HG02852 (cell line): ENCODE results near the gene MSH3.
"Not testable (repeated sequence)": the region's sequence is repeated elsewhere in the genome, so short reads cannot be mapped to it uniquely, and the experiment has no call there.

Experiments used
- ATAC-seq: cut with Tn5 transposase; IDR thresholded peaks from one replicate; pipeline ENCODE4 v1.9.1; 2021; ENCODE audit warnings: mild to moderate bottlenecking, moderate library complexity; ENCODE audit not compliant: unreplicated experiment

MSH3 gene

GRCh38 chr5:80841026-80841797 lies 186.8 kb downstream of the MSH3 start:
- not testable (repeated sequence) for ATAC-seq

GRCh38 chr5:80846422-80846821 lies 192.0 kb downstream of the MSH3 start:
- ATAC-seq, result not testable (repeated sequence)

- not testable (repeated sequence) for ATAC-seq
Measured at GRCh38 chr5:80850168-80850567, 195.7 kb downstream of the MSH3 start.

- no peak for ATAC-seq
Measured at GRCh38 chr5:80852331-80853245, 198.1 kb downstream of the MSH3 start.

GRCh38 chr5:80853413-80853812 lies 199.0 kb downstream of the MSH3 start:
- ATAC-seq, result no peak

GRCh38 chr5:80854583-80854982 lies 200.1 kb downstream of the MSH3 start:
- no peak for ATAC-seq

GRCh38 chr5:80860924-80861613 lies 206.6 kb downstream of the MSH3 start:
- ATAC-seq, result no peak

GRCh38 chr5:80863708-80864107 lies 209.3 kb downstream of the MSH3 start:
- ATAC-seq, result no peak

- ATAC-seq, result no peak
Measured at GRCh38 chr5:80864109-80864508, 209.7 kb downstream of the MSH3 start.

GRCh38 chr5:80864706-80865435 lies 210.4 kb downstream of the MSH3 start:
- peak; percentile 80 for ATAC-seq

- no peak for ATAC-seq
Measured at GRCh38 chr5:80865551-80865950, 211.1 kb downstream of the MSH3 start.

- no peak for ATAC-seq
Measured at GRCh38 chr5:80866371-80866770, 211.9 kb downstream of the MSH3 start.

GRCh38 chr5:80867233-80867632 lies 212.8 kb downstream of the MSH3 start:
- ATAC-seq, result no peak

- no peak for ATAC-seq
Measured at GRCh38 chr5:80870442-80870841, 216.0 kb downstream of the MSH3 start.

- no peak for ATAC-seq
Measured at GRCh38 chr5:80871541-80871961, 217.1 kb downstream of the MSH3 start.

GRCh38 chr5:80874162-80874561 lies 219.7 kb downstream of the MSH3 start:
- ATAC-seq, result no peak

GRCh38 chr5:80877592-80877991 lies 223.1 kb downstream of the MSH3 start:
- ATAC-seq, result no peak

- ATAC-seq, result no peak
Measured at GRCh38 chr5:80881726-80882125, 227.3 kb downstream of the MSH3 start.

- not testable (repeated sequence) for ATAC-seq
Measured at GRCh38 chr5:80883390-80883789, 228.9 kb downstream of the MSH3 start.

GRCh38 chr5:80884086-80884813 lies 229.8 kb downstream of the MSH3 start:
- no peak for ATAC-seq
